IPS DF 6.9 (cell line): ENCODE measurements around the gene RALY.
"Not testable (repeated sequence)": the region's sequence is repeated elsewhere in the genome, so short reads cannot be mapped to it uniquely, and the experiment has no call there.

Experiments used
- DNase-seq: peaks from one replicate; pipeline ENCODE4 v3.0.0-alpha.2; 2013; ENCODE audit warnings: low read depth, low spot score
- H3K27ac ChIP-seq: one replicate; pipeline ENCODE4 v1.5.1; 2013; ENCODE audit warnings: low read length, control low read depth
- H3K27me3 ChIP-seq: 2 replicates; pipeline ENCODE4 v1.6.1; 2013; ENCODE audit warnings: mild to moderate bottlenecking, low read length; ENCODE audit not compliant: control insufficient read depth, insufficient read depth
- H3K36me3 ChIP-seq: 2 replicates; pipeline ENCODE4 v1.6.1; 2013; ENCODE audit warnings: low read length; ENCODE audit not compliant: control insufficient read depth, insufficient read depth
- H3K4me1 ChIP-seq: 2 replicates; pipeline ENCODE4 v1.6.1; 2013; ENCODE audit warnings: low read length; ENCODE audit not compliant: control insufficient read depth, insufficient read depth
- H3K4me3 ChIP-seq: 2 replicates; pipeline ENCODE4 v1.5.1; 2013; ENCODE audit warnings: mild to moderate bottlenecking, low read length
- H3K9me3 ChIP-seq: 2 replicates; pipeline ENCODE4 v1.6.1; 2013; ENCODE audit warnings: low read length, inconsistent platforms; ENCODE audit not compliant: control insufficient read depth, insufficient read depth
- WGBS: extraction: QIAGEN DNeasy Blood & Tissue Kit; methylation state at CpG from one replicate; pipeline ENCODE4 v1.1.7; 2013; ENCODE audit warnings: mixed read lengths, missing lambda C conversion rate; ENCODE audit not compliant: insufficient read length, insufficient coverage; 5-methylcytosine and 5-hydroxymethylcytosine counted together

The RALY gene

DNA sequence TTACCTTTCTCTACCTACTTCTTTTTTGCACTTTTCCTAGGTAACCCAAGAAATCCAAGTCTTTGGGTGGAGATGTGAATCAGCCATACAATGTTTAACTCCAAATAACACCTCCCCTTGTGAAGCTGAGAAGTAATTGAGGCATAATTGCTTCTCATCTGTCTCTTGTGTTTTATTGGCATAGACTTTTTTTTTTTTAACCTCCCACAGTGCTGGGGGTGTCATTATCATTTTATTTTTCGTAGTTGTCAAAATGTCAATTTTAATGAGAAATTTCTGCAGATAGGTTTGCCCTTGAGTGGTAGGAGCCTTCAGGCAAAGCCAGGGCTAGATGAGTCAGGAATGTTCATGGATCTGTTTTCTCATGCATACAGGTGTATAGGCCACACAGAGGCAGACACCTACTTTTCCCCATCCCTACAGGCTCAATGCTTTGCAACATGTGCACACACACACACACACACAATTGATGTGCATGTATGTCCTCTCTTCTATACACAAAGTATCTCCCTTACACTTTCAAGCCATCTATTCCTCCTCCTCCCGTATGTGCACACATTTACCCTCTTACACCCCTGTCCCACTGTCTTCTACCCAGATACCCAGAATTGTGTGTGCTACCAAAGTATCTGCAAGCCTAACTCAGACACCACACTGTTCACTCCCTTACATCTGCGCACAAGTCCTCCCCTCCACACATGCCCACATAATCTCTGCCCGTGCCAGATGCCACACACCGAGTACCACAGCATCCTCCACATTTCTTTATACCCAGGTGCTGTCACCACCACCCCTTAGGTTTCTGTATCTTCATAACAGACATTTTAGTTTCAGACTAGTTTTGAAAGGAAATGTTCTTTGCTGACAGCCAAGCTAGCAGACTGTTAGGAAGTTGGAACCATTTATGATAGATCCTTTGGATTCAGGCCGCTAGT, 22.0 kb downstream of the RALY start:
- no CpG with 5 or more reads among the region's 6 CpGs for WGBS
- no peaks in the 10 kb centered on the region for H3K27me3 ChIP-seq
- H3K4me3 ChIP-seq, result no peak overlapping the region
- H3K36me3 ChIP-seq, result no peaks in the 10 kb centered on the region
- H3K9me3 ChIP-seq, result no peaks in the 10 kb centered on the region
- DNase-seq, result no peak
- H3K27ac ChIP-seq, result no peak overlapping the region
- peaks cover 5% of the 10 kb centered on the region for H3K4me1 ChIP-seq

DNA sequence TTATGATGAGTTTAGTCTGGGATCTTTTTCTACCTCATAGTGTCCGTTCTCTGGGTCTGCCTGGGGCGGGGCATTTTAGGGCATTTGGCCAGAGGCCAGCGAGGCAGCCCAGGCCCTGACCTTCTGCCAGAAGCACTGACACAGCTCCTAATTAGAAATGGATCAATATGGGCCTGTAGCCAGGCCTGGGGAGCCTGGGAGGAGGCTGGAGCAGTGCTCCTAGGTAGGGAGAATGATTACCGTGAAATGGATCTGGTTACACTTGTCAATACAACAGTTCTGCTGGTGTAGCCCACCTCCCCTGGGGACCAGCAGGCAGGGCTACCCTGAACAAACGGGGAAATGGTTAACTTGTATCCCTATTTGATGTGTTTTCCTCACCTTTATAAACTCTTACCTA, 23.0 kb downstream of the RALY start:
- no peaks in the 10 kb centered on the region for H3K36me3 ChIP-seq
- DNase-seq, result no peak
- no peak overlapping the region for H3K4me3 ChIP-seq
- H3K27me3 ChIP-seq, result no peaks in the 10 kb centered on the region
- H3K9me3 ChIP-seq, result no peaks in the 10 kb centered on the region
- peaks cover 5% of the 10 kb centered on the region for H3K4me1 ChIP-seq
- WGBS, result no CpG with 5 or more reads among the region's 5 CpGs
- no peak overlapping the region for H3K27ac ChIP-seq

DNA sequence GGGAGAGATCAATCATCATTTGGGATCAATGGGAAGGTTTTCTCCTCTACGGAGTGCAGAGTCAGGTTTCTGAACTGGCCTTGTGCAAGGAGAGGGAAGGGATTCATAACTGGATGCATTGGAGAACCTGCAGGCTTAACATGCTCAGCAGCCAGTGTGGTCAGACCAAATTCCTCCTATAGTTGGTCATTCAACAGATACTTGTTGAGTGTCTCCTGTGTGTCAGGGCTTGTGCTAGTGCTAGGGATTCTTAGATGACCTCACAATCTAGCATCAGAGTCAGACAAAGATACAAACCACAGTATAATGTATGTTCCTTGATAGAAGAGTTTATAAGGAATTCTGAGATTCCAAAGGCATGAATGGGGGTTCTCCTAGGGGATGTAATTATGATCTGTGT, 23.9 kb downstream of the RALY start:
- peaks cover 4% of the 10 kb centered on the region for H3K4me1 ChIP-seq
- no peak overlapping the region for H3K27ac ChIP-seq
- no CpG with 5 or more reads among the region's 1 CpG for WGBS
- no peaks in the 10 kb centered on the region for H3K27me3 ChIP-seq
- no peak for DNase-seq
- H3K36me3 ChIP-seq, result no peaks in the 10 kb centered on the region
- H3K4me3 ChIP-seq, result no peak overlapping the region
- H3K9me3 ChIP-seq, result no peaks in the 10 kb centered on the region

DNA sequence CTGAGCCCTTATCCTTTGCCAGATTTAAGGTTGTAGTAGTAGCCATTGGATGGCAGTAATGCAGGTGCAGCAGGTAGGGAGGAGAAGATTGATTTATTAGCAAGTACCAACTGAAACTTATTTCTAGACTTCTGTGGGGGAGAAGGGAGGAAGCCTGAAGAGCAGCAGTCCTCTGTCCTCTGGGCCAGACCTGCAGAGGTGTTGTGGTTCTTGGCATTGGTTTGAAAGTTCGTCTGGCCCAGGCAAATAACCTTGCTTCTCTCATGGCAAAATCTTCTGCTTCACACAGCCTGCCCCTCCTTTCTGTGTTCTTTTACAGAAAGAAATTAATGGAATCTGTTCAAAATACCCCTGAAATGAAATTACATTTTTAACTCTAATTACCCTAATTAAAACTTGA, 24.5 kb downstream of the RALY start:
- no peak for DNase-seq
- Histone ChIP-seq H3K27me3 (no peaks in the 10 kb centered on the region), H3K9me3 (no peaks in the 10 kb centered on the region), H3K4me3 (no peak overlapping the region), H3K36me3 (no peaks in the 10 kb centered on the region), H3K4me1 (peaks cover 3% of the 10 kb centered on the region), H3K27ac (no peak overlapping the region)
- WGBS, result no CpG with 5 or more reads among the region's 1 CpG

DNA sequence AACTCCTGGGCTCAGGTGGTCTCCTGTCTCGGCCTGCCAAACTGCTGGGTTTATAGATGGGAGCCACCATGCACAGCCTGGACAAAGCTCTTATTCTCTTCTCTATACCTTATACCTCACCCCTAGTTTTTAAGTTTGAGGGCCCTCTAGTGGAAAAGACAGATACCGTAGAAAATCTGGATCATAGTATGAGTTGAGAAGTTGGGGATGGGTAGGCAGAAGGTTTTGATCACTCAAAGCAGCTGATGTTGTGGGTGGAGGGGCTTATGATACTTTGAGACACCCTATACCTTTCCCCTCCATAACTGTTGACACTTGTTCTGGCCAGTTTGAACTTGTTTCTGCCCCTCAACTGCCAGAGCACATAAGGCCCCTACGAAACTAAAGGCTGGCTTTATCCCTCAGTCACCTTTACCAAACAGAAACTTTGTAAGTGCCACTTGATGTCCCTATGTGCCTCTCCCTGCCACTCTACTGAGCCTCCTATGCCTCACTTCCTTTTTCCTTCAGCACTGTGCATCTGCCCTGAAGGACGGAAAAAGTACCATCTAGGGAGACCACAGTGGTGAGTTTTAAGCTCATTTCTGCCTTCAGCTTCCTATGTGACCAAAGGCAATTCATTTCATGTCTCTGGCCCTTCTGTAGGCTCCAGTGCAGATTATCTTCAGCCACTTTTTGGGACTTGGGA, 28.6 kb downstream of the RALY start:
- Histone ChIP-seq H3K36me3 (no peaks in the 10 kb centered on the region), H3K27me3 (no peaks in the 10 kb centered on the region), H3K27ac (no peak overlapping the region), H3K4me3 (no peak overlapping the region), H3K9me3 (no peaks in the 10 kb centered on the region), H3K4me1 (peaks cover 6% of the 10 kb centered on the region; the same call in 1 of the 2 replicates)
- no peak for DNase-seq
- no CpG with 5 or more reads among the region's 4 CpGs for WGBS

DNA sequence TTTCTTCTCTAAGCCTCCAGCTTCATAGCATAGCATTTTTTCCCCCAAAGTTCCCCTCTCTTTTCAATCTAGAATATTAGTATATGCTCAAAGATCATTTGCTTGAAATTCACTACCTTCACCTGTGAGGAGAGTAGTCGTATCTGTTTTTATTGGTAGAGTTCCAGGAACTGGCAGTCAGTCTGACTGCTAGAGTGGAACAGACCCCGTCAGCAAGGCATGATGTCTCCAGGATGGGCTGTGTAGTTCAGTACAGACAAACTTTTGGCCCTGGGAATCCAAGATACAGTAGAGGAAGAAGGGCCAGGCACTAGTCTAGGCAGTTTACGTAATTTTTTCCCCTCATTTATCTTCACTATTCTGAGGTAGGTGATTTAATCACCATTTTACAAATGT, 29.1 kb downstream of the RALY start:
- H3K27me3 ChIP-seq, result no peaks in the 10 kb centered on the region
- H3K4me3 ChIP-seq, result no peak overlapping the region
- H3K9me3 ChIP-seq, result no peaks in the 10 kb centered on the region
- no peaks in the 10 kb centered on the region for H3K36me3 ChIP-seq
- DNase-seq, result no peak
- no CpG with 5 or more reads among the region's 3 CpGs for WGBS
- no peak overlapping the region for H3K27ac ChIP-seq
- peaks cover 4% of the 10 kb centered on the region; the same call in 1 of the 2 replicates for H3K4me1 ChIP-seq

DNA sequence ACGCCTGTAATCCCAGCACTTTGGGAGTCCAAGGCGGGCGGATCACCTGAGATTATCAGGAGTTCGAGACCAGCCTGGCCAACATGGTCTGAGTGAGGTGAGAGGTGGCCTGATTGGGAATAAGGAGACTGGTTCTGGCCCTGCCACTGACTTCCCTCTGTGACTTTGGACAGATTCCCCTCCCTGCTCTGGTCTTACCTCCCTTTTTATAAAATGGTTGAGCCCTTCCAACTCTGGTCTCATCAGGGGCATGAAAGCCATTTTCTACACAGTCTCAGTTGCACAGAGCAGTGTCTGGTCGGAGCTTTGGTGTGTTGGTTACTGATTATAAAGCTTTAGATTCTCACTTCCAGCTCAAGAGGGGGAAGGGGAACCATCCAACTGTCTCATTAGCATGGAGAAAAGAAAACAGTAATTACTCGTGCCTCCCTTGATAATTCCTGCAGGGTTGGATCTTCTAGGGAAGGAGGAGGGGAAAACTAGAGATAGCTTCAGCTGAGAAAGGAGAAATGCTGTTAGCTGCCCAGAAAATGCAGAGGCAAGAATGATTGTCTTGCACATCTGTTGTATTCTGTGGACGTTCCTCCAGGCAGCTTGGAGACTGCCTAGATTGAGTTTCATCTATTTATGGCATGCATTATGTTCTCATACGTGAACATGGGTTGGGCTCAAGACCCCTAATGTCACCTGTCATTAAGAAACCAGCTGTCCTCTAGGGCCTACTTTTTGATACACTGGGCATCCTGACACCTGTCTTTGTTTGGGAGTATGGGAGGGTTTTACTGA, 30.4 kb downstream of the RALY start:
- no peaks in the 10 kb centered on the region for H3K27me3 ChIP-seq
- DNase-seq, result no peak
- WGBS, result no CpG with 5 or more reads among the region's 8 CpGs
- peaks cover 7% of the 10 kb centered on the region; the same call in 1 of the 2 replicates for H3K4me1 ChIP-seq
- H3K9me3 ChIP-seq, result no peaks in the 10 kb centered on the region
- H3K36me3 ChIP-seq, result no peaks in the 10 kb centered on the region
- no peak overlapping the region for H3K4me3 ChIP-seq
- H3K27ac ChIP-seq, result no peak overlapping the region

DNA sequence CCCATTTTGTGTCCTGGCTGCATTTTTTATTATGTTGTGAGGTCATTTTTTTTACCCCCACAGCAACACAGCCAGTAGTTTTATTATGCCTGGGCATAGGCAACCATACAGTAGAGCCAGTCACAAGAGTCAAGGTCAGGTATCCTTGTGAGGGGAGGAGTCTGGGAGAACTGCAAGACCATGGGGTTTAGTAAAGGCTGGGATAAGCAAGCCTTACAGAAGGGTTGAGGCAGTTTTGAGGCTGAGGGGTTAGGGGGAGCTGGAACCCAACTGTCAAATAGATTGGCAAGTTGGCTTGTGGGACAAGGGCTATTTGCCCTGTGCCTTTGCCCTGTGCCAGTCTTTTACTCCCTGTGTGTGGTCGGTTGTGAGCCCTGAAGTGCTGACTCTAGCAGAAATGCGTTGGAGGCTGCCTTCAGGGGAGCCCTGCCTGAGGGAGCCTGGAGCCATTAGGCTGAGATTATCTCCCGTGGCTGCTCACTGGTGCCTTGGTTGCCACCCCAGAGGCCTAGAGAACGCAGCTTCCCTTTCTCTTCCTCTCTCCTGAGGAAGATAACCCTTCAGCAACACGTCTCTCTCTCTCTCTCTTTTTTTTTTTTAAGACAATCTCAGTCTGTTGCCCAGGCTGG, 31.1 kb downstream of the RALY start:
- Histone ChIP-seq H3K27me3 (no peaks in the 10 kb centered on the region), H3K9me3 (no peaks in the 10 kb centered on the region), H3K36me3 (no peaks in the 10 kb centered on the region), H3K4me3 (no peak overlapping the region), H3K4me1 (peaks cover 9% of the 10 kb centered on the region; the same call in 1 of the 2 replicates), H3K27ac (no peak overlapping the region)
- WGBS, result no CpG with 5 or more reads among the region's 5 CpGs
- DNase-seq, result no peak

DNA sequence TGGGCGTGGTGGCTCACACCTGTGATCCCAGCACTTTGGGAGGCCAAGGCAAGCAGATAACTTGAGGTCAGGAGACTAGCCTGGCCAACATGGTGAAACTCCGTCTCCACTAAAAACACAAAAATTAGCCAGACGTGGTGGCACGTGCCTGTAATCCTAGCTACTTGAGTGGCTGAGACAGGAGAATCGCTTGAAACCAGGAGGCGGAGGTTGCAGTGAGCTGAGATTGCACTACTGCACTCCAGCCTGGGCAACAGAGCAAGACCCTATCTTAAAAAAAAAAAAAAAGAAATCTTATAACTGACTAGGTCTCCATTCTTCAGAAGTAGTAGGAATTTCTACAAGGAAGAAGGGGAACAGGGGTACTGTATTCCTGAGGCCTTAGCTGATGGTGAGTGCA, 34.3 kb downstream of the RALY start:
- H3K27ac ChIP-seq, H3K36me3 ChIP-seq, H3K27me3 ChIP-seq, H3K9me3 ChIP-seq, H3K4me3 ChIP-seq, H3K4me1 ChIP-seq, DNase-seq: not testable (repeated sequence)
- WGBS, result no CpG with 5 or more reads among the region's 6 CpGs

DNA sequence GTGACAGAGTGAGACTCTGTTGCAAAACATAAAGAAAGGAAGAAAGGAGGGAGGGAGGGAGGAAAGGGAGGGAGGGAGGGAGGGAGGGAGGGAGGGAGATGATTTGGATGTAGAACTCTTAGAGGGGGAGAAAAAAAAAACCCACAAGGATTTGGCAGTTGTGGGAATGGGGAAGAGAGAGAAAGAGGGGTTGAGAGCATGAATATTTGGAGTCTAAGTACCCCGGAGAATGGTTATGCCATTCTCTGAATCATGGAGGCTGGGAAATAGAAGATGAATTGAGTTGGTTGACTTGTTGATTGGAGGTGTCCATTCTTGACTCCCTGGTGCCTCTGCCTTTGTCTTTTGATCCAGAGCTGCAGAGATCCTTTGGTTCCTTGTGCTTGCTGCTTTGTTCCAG, 35.7 kb downstream of the RALY start:
- Histone ChIP-seq H3K9me3 (no peaks in the 10 kb centered on the region), H3K27ac (no peak overlapping the region), H3K27me3 (no peaks in the 10 kb centered on the region), H3K36me3 (no peaks in the 10 kb centered on the region), H3K4me1 (peaks cover 9% of the 10 kb centered on the region; the same call in 1 of the 2 replicates), H3K4me3 (no peak overlapping the region)
- no CpG with 5 or more reads among the region's 1 CpG for WGBS
- no peak for DNase-seq
